ENCODE results near the gene SLC25A29.

SLC25A29 gene

GRCh38 chr14:100271247-100271939 lies 34.9 kb downstream of the SLC25A29 start:
- no peak overlapping the region for H3K27ac ChIP-seq (ENCODE audit: low read depth, low read length)

GRCh38 chr14:100268591-100269207 lies 37.5 kb downstream of the SLC25A29 start:
- H3K27me3 ChIP-seq (ENCODE audit: control insufficient read depth, insufficient read depth, low read length) = no peaks in the 10 kb centered on the region
- H3K36me3 ChIP-seq (ENCODE audit: control insufficient read depth, insufficient read depth, low read length) = peaks cover 29% of the 10 kb centered on the region
- no peak overlapping the region for H3K4me3 ChIP-seq (ENCODE audit: low read depth, low read length)
- no peaks in the 10 kb centered on the region; the same call in 1 of the 2 replicates for H3K4me1 ChIP-seq (ENCODE audit: control insufficient read depth, insufficient read depth, low read length)
- no peak overlapping the region for H3K27ac ChIP-seq (ENCODE audit: low read depth, low read length)
- no peak overlapping the region for H3K9ac ChIP-seq (ENCODE audit: low read depth, low read length)
- no peaks in the 10 kb centered on the region for H3K9me3 ChIP-seq (ENCODE audit: control insufficient read depth, insufficient read depth, low read length)

More at GRCh38 chr14:100271247-100271939, 34.9 kb downstream of the SLC25A29 start:
- no peak overlapping the region for H3K4me3 ChIP-seq (ENCODE audit: low read depth, low read length)
- H3K4me1 ChIP-seq (ENCODE audit: control insufficient read depth, insufficient read depth, low read length) = peaks cover 22% of the 10 kb centered on the region; the same call in 1 of the 2 replicates
- no peaks in the 10 kb centered on the region for H3K27me3 ChIP-seq (ENCODE audit: control insufficient read depth, insufficient read depth, low read length)
- H3K9ac ChIP-seq (ENCODE audit: low read depth, low read length) = no peak overlapping the region
- no peaks in the 10 kb centered on the region for H3K9me3 ChIP-seq (ENCODE audit: control insufficient read depth, insufficient read depth, low read length)
- H3K36me3 ChIP-seq (ENCODE audit: control insufficient read depth, insufficient read depth, low read length) = peaks cover 33% of the 10 kb centered on the region

GRCh38 chr14:100267990-100268389 lies 38.3 kb downstream of the SLC25A29 start:
- Histone ChIP-seq H3K36me3 (ENCODE audit: control insufficient read depth, insufficient read depth, low read length) (peaks cover 36% of the 10 kb centered on the region), H3K4me3 (ENCODE audit: low read depth, low read length) (no peak overlapping the region), H3K27ac (ENCODE audit: low read depth, low read length) (no peak overlapping the region), H3K9me3 (ENCODE audit: control insufficient read depth, insufficient read depth, low read length) (no peaks in the 10 kb centered on the region), H3K4me1 (ENCODE audit: control insufficient read depth, insufficient read depth, low read length) (no peaks in the 10 kb centered on the region; the same call in 1 of the 2 replicates), H3K9ac (ENCODE audit: low read depth, low read length) (no peak overlapping the region), H3K27me3 (ENCODE audit: control insufficient read depth, insufficient read depth, low read length) (no peaks in the 10 kb centered on the region)

GRCh38 chr14:100263141-100263540 lies 43.1 kb downstream of the SLC25A29 start:
- no peaks in the 10 kb centered on the region; the same call in 1 of the 2 replicates for H3K4me1 ChIP-seq (ENCODE audit: control insufficient read depth, insufficient read depth, low read length)
- no peaks in the 10 kb centered on the region for H3K27me3 ChIP-seq (ENCODE audit: control insufficient read depth, insufficient read depth, low read length)
- peaks cover 32% of the 10 kb centered on the region for H3K36me3 ChIP-seq (ENCODE audit: control insufficient read depth, insufficient read depth, low read length)
- H3K27ac ChIP-seq (ENCODE audit: low read depth, low read length) = no peak overlapping the region
- H3K9me3 ChIP-seq (ENCODE audit: control insufficient read depth, insufficient read depth, low read length) = no peaks in the 10 kb centered on the region
- H3K4me3 ChIP-seq (ENCODE audit: low read depth, low read length) = no peak overlapping the region
- no peak overlapping the region for H3K9ac ChIP-seq (ENCODE audit: low read depth, low read length)

GRCh38 chr14:100262545-100262944 lies 43.7 kb downstream of the SLC25A29 start:
- no peaks in the 10 kb centered on the region; the same call in 1 of the 2 replicates for H3K4me1 ChIP-seq (ENCODE audit: control insufficient read depth, insufficient read depth, low read length)
- no peak overlapping the region for H3K4me3 ChIP-seq (ENCODE audit: low read depth, low read length)
- H3K9me3 ChIP-seq (ENCODE audit: control insufficient read depth, insufficient read depth, low read length) = no peaks in the 10 kb centered on the region
- no peak overlapping the region for H3K9ac ChIP-seq (ENCODE audit: low read depth, low read length)
- H3K27me3 ChIP-seq (ENCODE audit: control insufficient read depth, insufficient read depth, low read length) = no peaks in the 10 kb centered on the region
- peaks cover 32% of the 10 kb centered on the region for H3K36me3 ChIP-seq (ENCODE audit: control insufficient read depth, insufficient read depth, low read length)
- H3K27ac ChIP-seq (ENCODE audit: low read depth, low read length) = no peak overlapping the region

- no peak overlapping the region for H3K4me3 ChIP-seq (ENCODE audit: low read depth, low read length)
- H3K9me3 ChIP-seq (ENCODE audit: control insufficient read depth, insufficient read depth, low read length) = no peaks in the 10 kb centered on the region
- H3K36me3 ChIP-seq (ENCODE audit: control insufficient read depth, insufficient read depth, low read length) = peaks cover 30% of the 10 kb centered on the region
- no peak overlapping the region for H3K9ac ChIP-seq (ENCODE audit: low read depth, low read length)
- H3K4me1 ChIP-seq (ENCODE audit: control insufficient read depth, insufficient read depth, low read length) = no peaks in the 10 kb centered on the region; the same call in 1 of the 2 replicates
- no peaks in the 10 kb centered on the region for H3K27me3 ChIP-seq (ENCODE audit: control insufficient read depth, insufficient read depth, low read length)
- no peak overlapping the region for H3K27ac ChIP-seq (ENCODE audit: low read depth, low read length)
These were observed 44.6 kb downstream of the SLC25A29 start for GRCh38 chr14:100261621-100262020.

- Histone ChIP-seq H3K27me3 (ENCODE audit: control insufficient read depth, insufficient read depth, low read length) (no peaks in the 10 kb centered on the region), H3K9ac (ENCODE audit: low read depth, low read length) (no peak overlapping the region), H3K4me3 (ENCODE audit: low read depth, low read length) (no peak overlapping the region), H3K27ac (ENCODE audit: low read depth, low read length) (no peak overlapping the region), H3K36me3 (ENCODE audit: control insufficient read depth, insufficient read depth, low read length) (peaks cover 15% of the 10 kb centered on the region; the same call in 1 of the 2 replicates), H3K9me3 (ENCODE audit: control insufficient read depth, insufficient read depth, low read length) (no peaks in the 10 kb centered on the region), H3K4me1 (ENCODE audit: control insufficient read depth, insufficient read depth, low read length) (no peaks in the 10 kb centered on the region)
These were observed 49.8 kb downstream of the SLC25A29 start for GRCh38 chr14:100256339-100256895.

GRCh38 chr14:100252684-100253083 lies 53.6 kb downstream of the SLC25A29 start:
- H3K4me1 ChIP-seq (ENCODE audit: control insufficient read depth, insufficient read depth, low read length) = peaks cover 6% of the 10 kb centered on the region; the same call in 1 of the 2 replicates
- no peaks in the 10 kb centered on the region for H3K27me3 ChIP-seq (ENCODE audit: control insufficient read depth, insufficient read depth, low read length)
- no peak overlapping the region for H3K9ac ChIP-seq (ENCODE audit: low read depth, low read length)
- H3K27ac ChIP-seq (ENCODE audit: low read depth, low read length) = no peak overlapping the region
- H3K9me3 ChIP-seq (ENCODE audit: control insufficient read depth, insufficient read depth, low read length) = no peaks in the 10 kb centered on the region
- H3K4me3 ChIP-seq (ENCODE audit: low read depth, low read length) = no peak overlapping the region
- H3K36me3 ChIP-seq (ENCODE audit: control insufficient read depth, insufficient read depth, low read length) = peaks cover 15% of the 10 kb centered on the region; the same call in 1 of the 2 replicates

GRCh38 chr14:100250732-100251465 lies 55.3 kb downstream of the SLC25A29 start:
- H3K27ac ChIP-seq (ENCODE audit: low read depth, low read length) = no peak overlapping the region
- no peak overlapping the region for H3K4me3 ChIP-seq (ENCODE audit: low read depth, low read length)
- H3K4me1 ChIP-seq (ENCODE audit: control insufficient read depth, insufficient read depth, low read length) = peaks cover 14% of the 10 kb centered on the region
- peaks cover 6% of the 10 kb centered on the region; the same call in 1 of the 2 replicates for H3K36me3 ChIP-seq (ENCODE audit: control insufficient read depth, insufficient read depth, low read length)
- H3K9ac ChIP-seq (ENCODE audit: low read depth, low read length) = no peak overlapping the region
- no peaks in the 10 kb centered on the region for H3K27me3 ChIP-seq (ENCODE audit: control insufficient read depth, insufficient read depth, low read length)
- H3K9me3 ChIP-seq (ENCODE audit: control insufficient read depth, insufficient read depth, low read length) = no peaks in the 10 kb centered on the region

GRCh38 chr14:100246809-100247428 lies 59.3 kb downstream of the SLC25A29 start:
- Histone ChIP-seq H3K27ac (ENCODE audit: low read depth, low read length) (no peak overlapping the region), H3K36me3 (ENCODE audit: control insufficient read depth, insufficient read depth, low read length) (peaks cover 3% of the 10 kb centered on the region; the same call in 1 of the 2 replicates), H3K9me3 (ENCODE audit: control insufficient read depth, insufficient read depth, low read length) (no peaks in the 10 kb centered on the region), H3K9ac (ENCODE audit: low read depth, low read length) (no peak overlapping the region), H3K4me3 (ENCODE audit: low read depth, low read length) (no peak overlapping the region), H3K4me1 (ENCODE audit: control insufficient read depth, insufficient read depth, low read length) (peaks cover 15% of the 10 kb centered on the region), H3K27me3 (ENCODE audit: control insufficient read depth, insufficient read depth, low read length) (no peaks in the 10 kb centered on the region)

Data from HUES48 (cell line).